Endothelial cell of umbilical vein (primary cell): ENCODE data around the gene MPND.

Experiments
- CTCF ChIP-seq, 2 donors: IDR thresholded peaks; 1 replicate in 1 of 2; 2 replicates in 1 of 2; pipeline ENCODE4 v1.5.1; 2011; ENCODE audit warnings: low read length in 2 of 2, mild to moderate bottlenecking in 2 of 2, moderate library complexity in 2 of 2, control low read depth in 1 of 2, inconsistent platforms in 1 of 2, low read depth in 1 of 2; ENCODE audit not compliant: insufficient read depth in 1 of 2; ENCODE audit errors: extremely low read depth in 1 of 2
- EZH2 ChIP-seq: IDR thresholded peaks from 2 replicates; pipeline ENCODE4 v1.6.1; 2012; ENCODE audit warnings: borderline replicate concordance, low read depth, mild to moderate bottlenecking, moderate library complexity, low read length, inconsistent platforms; ENCODE audit not compliant: severe bottlenecking
- JUN ChIP-seq: IDR thresholded peaks from 2 replicates; pipeline ENCODE4 v1.6.1; 2011; ENCODE audit warnings: borderline replicate concordance, low read depth; ENCODE audit not compliant: insufficient read length, insufficient read depth
- MAX ChIP-seq: IDR thresholded peaks from 2 replicates; pipeline ENCODE4 v1.6.1; 2011; ENCODE audit not compliant: insufficient read depth, insufficient read length
- POLR2A ChIP-seq: IDR thresholded peaks from 2 replicates; pipeline ENCODE4 v1.6.1; 2012; ENCODE audit warnings: low read depth, mild to moderate bottlenecking, control low read depth, low read length
- POLR2AphosphoS5 ChIP-seq: IDR thresholded peaks from 2 replicates; pipeline ENCODE4 v1.6.1; 2012; ENCODE audit warnings: low read depth, mild to moderate bottlenecking, control low read depth, low read length, moderate library complexity; ENCODE audit not compliant: insufficient read depth

- no peak for TF ChIP-seq MAX
- TF ChIP-seq CTCF (IDR thresholded peaks at IDR 0.05; ENCODE audit: extremely low read depth in 1 of 2, insufficient read depth in 1 of 2, low read depth in 1 of 2, low read length in 2 of 2), result no peak
- no peak for TF ChIP-seq POLR2A
- no peak for TF ChIP-seq EZH2
- no peak for TF ChIP-seq POLR2AphosphoS5
- TF ChIP-seq JUN, result no peak
These were observed 25.9 kb downstream of the MPND start for GRCh38 chr19:4369109-4369887.
